GM18517 (cell line): Measurements from ENCODE around the gene BECN2.
A peak's percentile ranks its signal among the peaks of the same experiment; 100 is the strongest.
"Not testable (repeated sequence)": the region's sequence is repeated elsewhere in the genome, so short reads cannot be mapped to it uniquely, and the experiment has no call there.

Source experiments
- ATAC-seq: cut with Tn5 transposase; IDR thresholded peaks from one replicate; pipeline ENCODE4 v1.9.1; 2021; ENCODE audit warnings: mild to moderate bottlenecking, moderate library complexity; ENCODE audit not compliant: unreplicated experiment

BECN2 gene

DNA sequence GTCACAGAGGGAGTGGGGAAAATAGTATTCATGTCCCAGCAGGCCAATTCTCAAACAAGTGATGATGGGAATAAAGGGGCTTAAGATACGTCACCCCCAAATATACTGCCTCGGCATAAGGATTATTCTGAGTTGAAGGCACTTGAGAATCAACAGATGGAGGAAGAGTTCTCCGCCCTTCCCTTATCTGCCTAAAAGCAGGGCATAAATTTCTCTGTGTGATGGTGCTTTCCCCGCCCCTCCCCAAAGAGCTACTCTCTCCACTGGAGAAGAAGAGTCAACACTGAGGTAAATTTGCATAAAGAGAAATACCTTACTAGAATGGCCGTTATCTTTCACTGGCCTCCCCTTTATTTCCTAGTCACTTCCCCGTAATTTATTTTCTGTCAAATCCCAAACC is 18.7 kb downstream of the BECN2 start:
- no peak for ATAC-seq

- ATAC-seq, result no peak
These were observed 21.5 kb downstream of the BECN2 start for GRCh38 chr1:241979071-241979470.

GRCh38 chr1:241979926-241980325 is 22.4 kb downstream of the BECN2 start:
- no peak for ATAC-seq

DNA sequence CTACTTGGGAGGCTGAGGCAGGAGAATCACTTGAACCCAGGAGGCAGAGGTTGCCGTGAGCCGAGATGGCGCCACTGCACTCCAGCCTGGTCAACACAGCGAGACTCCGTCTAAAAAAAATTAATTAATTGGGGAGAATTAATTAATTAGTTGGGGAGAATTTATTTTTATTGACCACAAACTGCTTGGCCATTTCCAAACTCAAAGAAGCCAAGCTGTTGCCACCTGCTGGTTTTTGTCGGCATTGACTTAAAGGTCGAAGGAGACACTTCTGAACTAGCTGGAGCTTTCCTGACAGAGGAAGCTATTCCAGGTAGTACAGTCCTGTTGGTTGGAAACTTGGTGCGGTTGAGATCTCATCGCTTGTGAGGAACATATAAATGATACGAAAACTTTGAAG is 28.2 kb downstream of the BECN2 start:
- ATAC-seq, result no peak

DNA sequence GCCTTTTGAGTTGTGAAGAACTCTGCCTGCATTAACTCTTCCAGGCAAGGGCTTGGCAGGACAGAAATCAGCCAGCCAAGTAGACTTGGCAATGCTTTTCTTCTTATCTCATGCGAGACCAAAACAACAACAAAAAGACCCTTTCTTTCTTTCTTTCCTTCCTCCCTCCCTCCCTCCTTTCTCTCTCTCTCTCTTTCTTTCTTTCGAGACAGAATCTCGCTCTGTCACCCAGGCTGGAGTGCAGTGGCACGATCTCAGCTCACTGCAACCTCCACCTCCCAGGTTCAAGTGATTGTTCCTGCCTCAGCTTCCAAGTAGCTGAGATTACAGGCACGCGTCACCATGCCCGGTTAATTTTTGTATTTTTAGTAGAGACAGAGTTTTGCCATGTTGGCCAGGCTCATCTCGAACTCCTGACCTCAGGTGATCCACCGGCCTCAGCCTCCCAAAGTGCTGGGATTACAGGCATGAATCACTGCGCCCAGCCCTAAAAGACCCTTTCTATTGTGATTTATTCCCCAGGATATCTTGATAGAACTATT is 30.9 kb downstream of the BECN2 start:
- ATAC-seq, result not testable (repeated sequence)

- ATAC-seq, result no peak
These were observed 32.5 kb downstream of the BECN2 start for GRCh38 chr1:241990040-241990439.

GRCh38 chr1:241992734-241993133 is 35.2 kb downstream of the BECN2 start:
- ATAC-seq, result no peak

- ATAC-seq, result no peak
These were observed 36.6 kb downstream of the BECN2 start for GRCh38 chr1:241994171-241994570.

DNA sequence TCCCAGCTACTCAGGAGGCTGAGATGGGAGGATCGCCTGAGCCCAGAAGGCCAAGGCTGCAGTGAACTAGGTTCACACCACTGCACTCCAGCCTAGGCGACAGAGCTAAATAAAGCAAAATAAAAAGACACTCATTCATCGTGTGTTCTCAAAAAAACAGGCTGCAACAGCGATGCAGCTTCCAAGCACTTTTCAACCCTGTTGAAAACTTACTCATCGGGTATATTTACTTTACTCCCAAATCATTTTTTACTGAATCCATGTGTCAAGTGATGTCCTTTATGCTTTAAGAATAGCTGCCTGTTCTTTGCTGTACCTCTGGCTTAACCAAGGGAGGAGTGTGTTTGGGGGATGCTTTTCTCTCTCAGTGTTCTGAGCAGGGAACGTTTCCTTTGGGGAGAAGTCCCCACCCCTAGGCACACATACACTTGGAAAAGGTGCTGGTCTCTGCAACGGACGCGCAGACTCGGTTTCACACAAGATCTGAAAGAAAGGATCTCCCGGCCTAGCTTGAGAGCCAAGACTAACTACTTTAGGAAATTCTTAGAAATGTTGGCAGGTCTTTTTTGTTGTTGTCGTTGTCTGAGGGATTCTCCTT is 39.9 kb downstream of the BECN2 start:
- no peak for ATAC-seq

DNA sequence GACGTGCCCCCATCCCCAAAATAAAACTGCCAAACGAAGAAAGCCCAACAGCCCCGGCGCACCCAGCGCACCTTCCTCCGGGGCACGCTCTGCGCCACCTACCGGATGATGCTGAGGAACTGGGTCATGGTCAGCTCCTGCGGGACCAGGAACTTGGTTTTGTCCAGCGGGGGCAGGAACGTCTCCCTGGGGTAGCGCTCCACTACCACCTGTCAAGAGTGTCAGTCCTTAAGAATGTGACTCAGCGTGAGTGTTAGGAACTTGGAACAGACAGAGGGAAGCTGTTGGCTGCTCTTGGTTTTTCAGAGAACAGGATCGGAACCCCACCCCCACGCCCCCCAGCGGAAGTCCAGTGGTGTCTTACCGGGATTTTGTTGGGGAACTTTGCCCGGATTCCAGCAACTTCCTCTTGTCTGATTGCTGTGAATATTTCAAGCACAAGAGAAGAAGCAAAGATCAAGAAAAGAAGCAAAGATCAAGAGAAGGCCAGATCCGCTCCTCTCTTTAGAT is 40.9 kb downstream of the BECN2 start:
- ATAC-seq, result peak; percentile 85

DNA sequence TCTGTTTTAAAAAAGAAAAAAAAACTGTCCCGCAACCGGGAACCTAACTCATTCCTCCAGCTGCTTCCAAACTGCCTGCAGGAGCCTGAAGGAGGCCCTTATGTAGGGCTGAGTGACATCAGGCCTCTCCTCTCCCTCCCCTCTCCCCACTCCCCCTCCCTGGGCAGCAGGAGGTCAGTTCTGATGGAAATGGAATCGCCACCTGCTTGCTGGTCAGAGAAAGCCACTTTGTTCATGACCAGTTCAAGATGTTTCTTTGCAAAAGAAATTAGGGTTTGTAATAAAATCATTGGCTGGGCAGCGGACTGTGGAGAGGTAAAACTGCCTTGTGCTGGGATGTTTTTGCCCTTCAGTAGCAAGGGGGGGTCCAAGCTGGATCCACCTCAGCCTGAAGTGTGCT is 41.5 kb downstream of the BECN2 start, which contains the start of gene MAP1LC3C:
TSS of gene MAP1LC3C (minus strand) at position 73 of the 400 bp plus-strand sequence. CDS start 90 bp downstream, outside the sequence.
- no peak for ATAC-seq

- ATAC-seq, result no peak
These were observed 42.9 kb downstream of the BECN2 start for GRCh38 chr1:242000434-242000833.

GRCh38 chr1:242002072-242002471 is 44.5 kb downstream of the BECN2 start:
- no peak for ATAC-seq

- no peak for ATAC-seq
These were observed 44.9 kb downstream of the BECN2 start for GRCh38 chr1:242002510-242002909.

- no peak for ATAC-seq
These were observed 47.4 kb downstream of the BECN2 start for GRCh38 chr1:242004751-242005495.

DNA sequence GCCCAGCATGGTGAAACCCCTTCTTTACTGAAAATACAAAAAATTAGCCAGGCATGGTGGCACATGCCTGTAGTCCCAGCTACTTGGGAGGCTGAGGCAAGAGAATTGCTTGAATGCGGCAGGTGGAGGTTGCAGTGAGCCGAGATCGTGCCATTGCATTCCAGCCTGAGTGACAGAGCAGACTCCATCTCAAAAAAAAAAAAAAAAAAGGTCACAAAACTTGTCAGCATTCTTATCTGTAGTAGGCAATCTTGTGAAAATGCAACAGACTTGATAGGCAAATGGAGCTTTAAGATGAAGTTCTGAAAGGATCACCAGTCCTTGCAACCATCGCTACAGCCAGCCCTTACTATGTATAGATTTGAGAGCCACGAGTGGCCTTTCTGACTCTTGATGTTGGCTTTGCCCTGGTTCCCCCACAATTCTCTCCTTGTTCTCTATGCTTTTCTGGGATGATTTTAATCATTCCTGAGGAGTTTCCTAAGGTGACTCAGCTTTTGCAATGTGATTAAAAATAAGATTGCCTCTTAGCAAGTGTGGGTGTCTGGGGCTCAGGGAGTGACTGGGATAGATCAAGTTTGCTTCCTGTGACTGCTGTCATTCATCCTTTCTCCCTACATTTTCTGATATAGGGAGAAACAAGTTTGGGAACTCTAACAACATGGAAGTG is 48.4 kb downstream of the BECN2 start:
- no peak for ATAC-seq

DNA sequence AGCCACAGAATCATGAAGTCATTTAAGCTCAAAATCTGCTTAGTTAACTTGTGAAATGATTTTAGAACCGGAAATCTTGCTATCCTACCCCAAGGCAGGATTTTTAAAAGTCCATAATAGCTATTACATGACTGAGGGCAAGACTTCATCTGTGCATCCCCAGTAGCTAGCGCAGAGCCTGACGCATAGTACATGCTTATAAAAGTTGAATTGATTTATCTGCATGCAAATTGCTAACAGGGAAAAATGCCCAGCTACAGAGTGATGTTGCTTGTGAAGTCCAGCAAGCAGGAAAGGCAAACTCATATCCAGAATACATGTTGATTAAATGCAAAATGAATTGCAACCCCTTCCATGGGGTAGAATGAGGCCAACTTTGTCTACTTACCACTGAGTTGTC is 49.4 kb downstream of the BECN2 start:
- ATAC-seq, result no peak
